Fibroblast of villous mesenchyme (primary cell): ENCODE data around the gene FGF5. TPM values are rescaled to one million over a fixed set of nuclear protein-coding genes. Genes with fewer than 3 reads are reported as not detected.
A peak's percentile ranks its signal among the peaks of the same experiment; 100 is the strongest.

ENCODE experiments used
- DNase-seq: peaks from one replicate; pipeline ENCODE4 v3.0.0-alpha.2; 2010; ENCODE audit warnings: low read depth
- H3K4me3 ChIP-seq: 2 replicates; pipeline ENCODE4 v1.5.1; 2011; ENCODE audit warnings: low read depth, mild to moderate bottlenecking, low read length
- total RNA-seq: library from RNA; depleted of rRNA; stranded (reverse); fragments of >200 nt; gene quantifications from 2 replicates; pipeline ENCODE4 v1.2.3, GENCODE V29; 2012
- TF ChIP-seq, protein P1 (sequence below): IDR thresholded peaks from 2 replicates; pipeline ENCODE4 v1.5.1; 2012; ENCODE audit warnings: low read depth, mild to moderate bottlenecking, low read length; ENCODE audit not compliant: insufficient read depth

Gene FGF5
- total RNA-seq, 1 donor: 5.2 TPM

DNA sequence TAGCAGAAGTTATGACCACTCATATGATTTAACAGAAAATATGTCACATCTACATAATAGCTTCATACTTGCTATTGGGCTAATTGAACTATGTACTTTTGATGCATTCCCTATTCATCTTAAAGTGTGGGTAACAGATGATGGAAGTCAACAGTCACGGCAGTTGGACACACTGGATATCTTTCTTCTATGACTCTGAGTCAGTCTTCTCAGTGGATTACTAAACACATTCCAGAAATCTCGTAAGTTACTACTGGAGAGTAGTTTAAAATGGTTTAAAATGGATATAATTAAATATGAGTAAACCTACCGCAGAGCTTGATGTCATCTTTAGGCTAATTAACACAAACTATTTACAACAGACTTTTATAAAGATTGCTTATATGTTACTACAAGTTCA lies 39.0 kb downstream of the FGF5 start:
- TF ChIP-seq, protein P1, sequence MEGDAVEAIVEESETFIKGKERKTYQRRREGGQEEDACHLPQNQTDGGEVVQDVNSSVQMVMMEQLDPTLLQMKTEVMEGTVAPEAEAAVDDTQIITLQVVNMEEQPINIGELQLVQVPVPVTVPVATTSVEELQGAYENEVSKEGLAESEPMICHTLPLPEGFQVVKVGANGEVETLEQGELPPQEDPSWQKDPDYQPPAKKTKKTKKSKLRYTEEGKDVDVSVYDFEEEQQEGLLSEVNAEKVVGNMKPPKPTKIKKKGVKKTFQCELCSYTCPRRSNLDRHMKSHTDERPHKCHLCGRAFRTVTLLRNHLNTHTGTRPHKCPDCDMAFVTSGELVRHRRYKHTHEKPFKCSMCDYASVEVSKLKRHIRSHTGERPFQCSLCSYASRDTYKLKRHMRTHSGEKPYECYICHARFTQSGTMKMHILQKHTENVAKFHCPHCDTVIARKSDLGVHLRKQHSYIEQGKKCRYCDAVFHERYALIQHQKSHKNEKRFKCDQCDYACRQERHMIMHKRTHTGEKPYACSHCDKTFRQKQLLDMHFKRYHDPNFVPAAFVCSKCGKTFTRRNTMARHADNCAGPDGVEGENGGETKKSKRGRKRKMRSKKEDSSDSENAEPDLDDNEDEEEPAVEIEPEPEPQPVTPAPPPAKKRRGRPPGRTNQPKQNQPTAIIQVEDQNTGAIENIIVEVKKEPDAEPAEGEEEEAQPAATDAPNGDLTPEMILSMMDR: no peak
- H3K4me3 ChIP-seq: no peak overlapping the region
- DNase-seq: no peak

DNA sequence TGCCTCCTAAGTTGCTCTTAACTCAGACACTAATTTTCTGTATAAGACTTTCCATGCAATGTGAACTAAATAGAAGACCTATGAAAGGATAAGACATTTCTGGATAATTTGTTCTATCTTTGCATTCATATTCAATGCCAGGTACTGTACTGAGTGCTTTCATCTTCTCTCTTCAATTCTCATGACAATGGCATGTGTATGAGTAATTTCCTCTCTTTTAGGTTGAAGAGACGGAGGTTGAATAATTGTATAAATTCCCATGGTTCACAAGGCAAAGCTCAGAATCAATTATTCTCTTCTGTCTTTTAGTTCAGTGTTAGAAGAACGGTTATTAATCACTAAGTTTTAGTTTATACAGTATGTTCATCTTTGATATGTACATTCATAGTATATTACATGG lies 39.8 kb downstream of the FGF5 start:
- TF ChIP-seq, protein P1: no peak
- no peak for DNase-seq
- no peak overlapping the region for H3K4me3 ChIP-seq

DNA sequence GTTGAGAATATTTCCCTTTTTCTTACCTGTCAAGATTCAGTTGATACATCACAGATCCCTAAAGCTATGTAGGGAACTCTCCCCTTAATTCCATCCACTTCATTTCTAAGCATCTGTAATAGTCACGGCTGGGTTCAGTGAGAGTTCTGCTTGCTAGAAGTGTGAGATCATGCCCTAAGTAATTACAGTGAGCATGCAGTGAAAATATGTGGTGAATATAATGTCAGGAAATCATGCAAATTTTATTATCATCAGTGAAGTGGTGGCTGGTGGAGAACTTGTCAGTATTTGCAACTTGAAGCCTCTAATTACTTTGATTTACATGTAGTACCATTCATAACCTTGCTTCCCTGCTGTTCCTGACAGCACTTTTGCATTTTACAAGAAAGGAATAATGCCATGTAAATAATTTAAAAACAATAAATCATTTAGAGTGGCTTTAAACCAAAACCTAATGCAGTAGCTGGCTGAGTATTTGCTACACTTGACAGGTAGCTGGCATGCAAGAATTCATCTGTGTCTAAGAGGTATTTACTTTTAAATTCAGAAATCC lies 40.8 kb downstream of the FGF5 start:
- no peak overlapping the region for H3K4me3 ChIP-seq
- TF ChIP-seq, protein P1: no peak
- DNase-seq: peak; percentile 29

DNA sequence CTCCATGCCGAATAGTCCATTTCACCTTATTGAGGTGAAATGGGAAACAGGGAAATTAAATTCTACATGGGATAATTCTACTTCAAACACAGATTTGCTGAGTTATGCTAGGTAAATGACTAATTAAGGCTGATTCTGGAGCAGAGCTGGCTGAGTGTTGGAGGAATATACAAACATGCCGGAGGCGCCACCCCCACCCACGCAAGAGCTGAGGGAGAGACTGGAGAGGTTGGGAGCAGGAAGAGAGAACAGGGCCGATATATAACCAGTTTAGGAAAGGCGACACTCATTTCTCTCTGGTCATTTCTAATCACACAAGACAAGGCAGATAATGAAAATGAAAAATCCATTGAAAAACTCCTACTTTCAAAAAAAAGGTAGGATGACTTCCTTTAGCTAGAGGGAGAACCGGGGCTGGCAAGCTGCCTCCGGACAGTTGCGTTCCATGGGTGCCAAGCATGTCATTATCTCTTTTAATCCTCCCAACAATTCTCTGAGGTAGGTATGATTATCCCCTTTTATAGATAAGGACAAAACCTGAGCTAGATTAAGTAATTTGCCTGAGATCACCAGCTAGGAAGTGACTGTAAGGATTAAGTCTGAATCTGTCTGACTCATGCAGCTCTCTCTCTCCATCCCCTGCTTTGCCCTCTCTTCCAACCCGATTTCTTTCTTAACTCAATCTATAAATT lies 41.5 kb downstream of the FGF5 start:
- TF ChIP-seq, protein P1: no peak
- no peak overlapping the region for H3K4me3 ChIP-seq
- DNase-seq: peak; percentile 25

DNA sequence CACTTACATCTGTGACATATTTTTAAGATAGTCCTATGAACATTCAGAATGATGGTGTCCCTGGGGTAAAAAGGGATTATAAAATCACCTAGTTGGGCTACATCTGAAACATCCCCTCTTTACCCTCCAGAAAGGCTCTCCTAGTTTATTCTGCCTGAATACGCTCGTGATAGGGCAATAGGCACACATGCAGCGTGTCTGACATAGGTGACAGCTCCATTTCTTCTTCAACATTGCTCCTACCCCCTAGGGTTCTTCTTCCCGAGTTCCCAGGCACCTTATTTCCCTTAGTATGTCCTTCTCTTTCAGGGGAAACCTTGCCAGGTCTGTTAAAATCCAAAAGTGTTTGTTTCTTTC lies 42.0 kb downstream of the FGF5 start:
- TF ChIP-seq, protein P1: no peak
- H3K4me3 ChIP-seq: no peak overlapping the region
- DNase-seq: no peak

DNA sequence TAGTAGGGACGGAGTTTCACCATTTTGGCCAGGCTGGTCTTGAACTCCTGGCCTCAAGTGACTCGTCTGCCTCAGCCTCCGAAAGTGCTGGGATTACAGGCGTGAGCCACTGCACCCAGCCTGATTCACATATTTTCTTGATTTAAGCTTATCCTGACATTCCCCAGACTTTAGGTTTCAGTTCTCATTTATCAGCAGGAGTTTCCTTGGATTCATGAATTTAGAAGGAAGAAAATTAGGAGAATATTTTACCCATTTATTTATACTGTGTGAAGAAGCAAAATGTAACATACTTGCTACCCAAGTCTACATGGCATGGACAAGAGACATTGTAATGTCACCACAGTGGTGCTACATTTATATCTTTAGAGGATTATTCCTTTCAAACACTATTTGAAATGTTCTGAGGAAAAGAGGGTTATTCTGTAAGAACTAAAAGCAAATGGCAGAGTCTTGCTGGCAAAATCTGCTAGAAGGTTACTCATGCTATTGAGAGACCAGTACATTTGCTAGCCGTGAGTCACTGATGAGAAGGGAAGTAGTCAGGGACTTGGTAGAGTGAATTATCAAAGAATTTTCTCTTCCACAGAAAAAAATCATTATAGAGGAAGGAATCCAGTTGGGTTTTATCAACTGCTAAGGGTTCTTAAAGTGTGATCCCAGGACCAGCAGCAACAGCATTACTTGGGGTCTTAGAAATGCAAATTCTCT lies 43.0 kb downstream of the FGF5 start:
- peak; percentile 58 for DNase-seq
- TF ChIP-seq, protein P1: no peak

More for the DNA sequence above, 43.0 kb downstream of the FGF5 start:
- no peak overlapping the region for H3K4me3 ChIP-seq
